ENCODE measurements around the gene MYL2. TPM values are rescaled to one million over a fixed set of nuclear protein-coding genes. Genes with fewer than 3 reads are reported as not detected.
"Not testable (repeated sequence)": the region's sequence is repeated elsewhere in the genome, so short reads cannot be mapped to it uniquely, and the experiment has no call there.

Gene MYL2, protein sequence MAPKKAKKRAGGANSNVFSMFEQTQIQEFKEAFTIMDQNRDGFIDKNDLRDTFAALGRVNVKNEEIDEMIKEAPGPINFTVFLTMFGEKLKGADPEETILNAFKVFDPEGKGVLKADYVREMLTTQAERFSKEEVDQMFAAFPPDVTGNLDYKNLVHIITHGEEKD
- 1 to 10 TPM in 2 of 3 donors, not detected in 1; 1.5 to 6.4 TPM for polyA plus RNA-seq (ENCODE audit: insufficient read length in 3 of 3)

DNA sequence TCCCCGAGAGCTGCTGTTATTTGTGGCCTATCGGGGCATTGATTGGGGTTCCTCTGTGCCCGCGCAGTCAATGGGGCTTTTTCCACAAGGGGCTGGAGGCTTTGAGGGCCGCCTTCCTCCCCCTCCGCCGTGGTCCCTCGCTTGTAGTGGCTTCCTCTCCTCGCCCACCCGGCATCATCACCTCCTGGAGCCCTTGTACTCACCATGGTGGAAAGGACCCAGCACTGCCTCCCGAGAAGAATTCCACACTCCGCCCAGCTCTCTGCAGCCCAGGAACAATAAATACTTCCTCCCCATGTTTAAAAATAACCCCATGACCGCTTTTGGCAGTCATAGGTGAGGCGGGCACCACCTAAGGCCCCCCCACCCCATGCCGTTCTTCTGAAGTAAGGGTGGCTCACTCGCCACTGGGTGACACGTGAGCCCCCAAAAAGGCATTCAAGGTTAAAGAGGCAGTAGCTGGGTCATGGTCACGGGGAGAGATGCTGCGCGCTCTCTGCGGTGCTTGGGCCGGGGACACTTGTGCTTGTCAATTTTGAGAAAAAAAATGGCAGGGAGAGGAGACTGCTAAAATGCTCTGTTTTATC is at the start of gene MYL2:
MYL2 (minus strand) TSS at position 256 of the 587 bp plus-strand sequence; CDS start at position 206, 50 bp downstream.
- no peak for DNase-seq (ENCODE audit: low read depth in 3 of 3, low spot score in 2 of 3)

DNA sequence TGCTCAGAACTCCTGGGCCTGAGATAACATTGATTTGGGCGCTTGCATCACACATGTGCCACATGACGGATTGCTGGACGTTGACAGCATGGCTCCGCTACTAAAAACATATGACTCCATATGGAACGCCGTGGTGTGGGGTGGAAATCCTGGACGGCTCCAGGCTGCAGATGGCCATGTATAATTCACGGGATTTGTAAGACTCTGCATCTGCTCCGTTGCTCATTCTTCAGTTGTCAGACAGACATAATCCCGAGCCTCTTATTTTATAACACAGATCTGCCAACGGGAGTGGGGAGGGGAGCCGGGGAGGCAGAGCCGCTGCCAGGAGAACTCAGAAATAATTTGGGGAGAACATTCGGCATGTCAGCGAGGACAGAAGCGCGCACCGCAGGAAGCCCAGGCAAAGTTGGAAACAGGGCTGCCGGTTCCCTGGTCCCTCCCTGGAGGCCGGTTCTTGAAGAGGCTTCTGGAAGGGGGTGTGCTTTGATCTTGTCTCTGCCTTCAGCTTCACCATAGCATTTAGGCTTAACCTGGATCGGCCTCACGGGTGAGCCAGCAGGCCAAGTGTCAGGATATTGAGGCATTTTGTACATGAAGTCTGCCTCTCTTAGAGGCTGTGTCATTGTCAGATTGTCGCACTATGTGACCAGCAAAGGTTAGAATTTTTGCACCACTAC is 45.8 kb upstream of the MYL2 start:
- no peak for DNase-seq (ENCODE audit: low read depth in 3 of 3, low spot score in 2 of 3)

DNA sequence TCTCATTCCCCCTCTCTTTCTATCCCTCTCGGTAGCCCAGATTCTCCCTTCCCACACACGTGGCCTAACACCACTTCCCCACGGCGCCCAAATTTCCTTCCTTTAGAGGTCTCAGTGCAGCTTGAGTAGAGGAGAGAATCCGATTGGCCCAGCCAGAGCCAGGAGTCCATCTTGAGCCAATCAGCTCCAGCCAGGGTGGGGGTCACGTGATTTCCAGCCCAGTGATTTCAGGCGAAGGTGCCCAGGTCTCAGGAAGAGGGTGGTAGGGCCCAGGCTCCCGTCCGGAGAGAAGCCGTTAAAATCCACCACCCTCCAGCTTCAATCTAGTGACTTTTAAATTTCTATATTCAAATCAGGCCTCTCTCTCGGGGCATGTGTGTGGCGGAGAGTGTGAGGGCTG is 45.2 kb upstream of the MYL2 start:
- no peak for DNase-seq (ENCODE audit: low read depth in 3 of 3, low spot score in 2 of 3)

DNA sequence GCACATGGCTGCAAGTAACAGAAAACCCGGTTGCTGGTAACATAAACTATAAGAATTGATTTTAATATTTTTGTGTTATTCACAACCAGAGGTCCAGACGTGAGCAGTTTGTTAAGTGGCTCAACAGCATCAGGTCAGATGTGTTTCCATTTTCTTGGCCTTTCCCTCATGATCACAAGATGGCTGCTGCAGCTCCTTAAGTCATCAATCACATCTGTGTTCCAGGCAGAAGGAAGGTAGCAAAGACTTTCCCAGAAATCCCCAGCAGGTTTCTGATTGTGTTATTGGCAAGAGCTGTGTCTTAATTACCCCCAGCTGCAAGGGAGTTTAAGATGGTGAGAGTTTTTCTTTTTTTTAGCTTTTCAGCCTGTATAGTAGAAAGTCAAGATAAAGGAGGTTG is 40.4 kb upstream of the MYL2 start:
- DNase-seq (ENCODE audit: low read depth in 3 of 3, low spot score in 2 of 3), result no peak

DNA sequence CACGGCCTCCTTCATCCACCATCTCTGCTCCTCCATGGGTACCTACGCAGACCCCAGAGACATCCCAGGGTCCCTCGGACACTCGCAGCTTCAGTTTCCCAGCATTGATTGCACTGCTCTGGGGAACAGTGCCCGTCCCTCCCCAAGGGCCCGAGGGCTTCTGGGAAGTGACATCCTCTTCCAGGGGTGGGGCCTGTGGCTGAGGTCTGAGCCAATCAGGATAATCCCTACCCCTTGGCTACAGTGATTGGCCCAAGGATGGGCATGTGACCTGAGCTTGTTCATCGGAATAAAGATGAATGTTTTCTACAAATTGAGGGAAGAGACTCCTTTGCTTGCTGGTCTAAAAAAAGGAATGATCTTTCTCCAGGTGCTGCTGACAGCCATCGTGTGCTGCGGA is 37.3 kb upstream of the MYL2 start:
- DNase-seq (ENCODE audit: low read depth in 3 of 3, low spot score in 2 of 3), result no peak

DNA sequence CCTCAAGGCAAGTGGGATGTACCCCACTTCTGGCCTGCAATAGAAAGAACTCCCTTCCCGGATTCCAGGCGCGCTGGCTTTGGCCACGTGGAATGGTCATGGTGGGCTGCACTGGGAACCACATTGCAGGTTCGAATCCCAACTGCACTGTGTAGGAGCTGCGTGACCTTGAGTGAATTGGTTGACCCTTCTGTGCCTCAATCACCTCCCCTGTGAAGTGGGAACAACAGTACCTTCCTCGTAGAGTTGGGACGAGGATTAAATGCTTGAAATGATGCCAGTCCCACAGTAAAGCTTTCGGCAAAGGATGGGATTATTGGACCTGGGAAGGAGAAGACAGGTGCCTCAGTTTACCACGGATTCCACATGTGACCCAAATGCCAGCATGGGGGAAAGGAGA is 36.8 kb upstream of the MYL2 start:
- no peak for DNase-seq (ENCODE audit: low read depth in 3 of 3, low spot score in 2 of 3)

DNA sequence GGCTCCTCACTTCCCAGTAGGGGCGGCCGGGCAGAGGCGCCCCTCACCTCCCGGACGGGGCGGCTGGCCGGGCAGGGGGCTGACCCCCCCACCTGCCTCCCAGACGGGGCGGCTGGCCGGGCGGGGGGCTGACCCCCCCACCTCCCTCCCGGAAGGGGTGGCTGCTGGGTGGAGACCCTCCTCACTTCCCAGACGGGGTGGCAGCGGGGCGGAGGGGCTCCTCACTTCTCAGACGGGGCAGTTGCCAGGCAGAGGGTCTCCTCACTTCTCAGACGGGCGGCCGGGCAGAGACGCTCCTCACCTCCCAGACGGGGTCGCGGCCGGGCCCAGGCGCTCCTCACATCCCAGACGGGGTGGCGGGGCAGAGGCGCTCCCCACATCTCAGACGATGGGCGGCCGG is 30.5 kb upstream of the MYL2 start:
- DNase-seq (ENCODE audit: low read depth in 3 of 3, low spot score in 2 of 3), result not testable (repeated sequence)

DNA sequence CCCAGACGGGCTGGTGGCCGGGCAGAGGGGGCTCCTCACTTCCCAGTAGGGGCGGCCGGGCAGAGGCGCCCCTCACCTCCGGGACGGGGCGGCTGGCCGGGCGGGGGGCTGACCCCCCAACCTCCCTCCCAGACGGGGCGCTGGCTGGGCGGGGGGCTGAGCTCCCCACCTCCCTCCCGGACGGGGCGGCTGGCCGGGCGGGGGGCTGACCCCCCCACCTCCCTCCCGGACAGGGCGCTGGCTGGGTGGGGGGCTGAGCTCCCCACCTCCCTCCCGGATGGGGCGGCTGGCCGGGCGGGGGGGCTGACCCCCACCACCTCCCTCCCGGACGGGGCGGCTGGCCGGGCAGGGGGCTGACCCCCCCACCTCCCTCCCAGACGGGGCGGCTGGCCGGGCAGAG is 30.1 kb upstream of the MYL2 start:
- not testable (repeated sequence) for DNase-seq (ENCODE audit: low read depth in 3 of 3, low spot score in 2 of 3)

DNA sequence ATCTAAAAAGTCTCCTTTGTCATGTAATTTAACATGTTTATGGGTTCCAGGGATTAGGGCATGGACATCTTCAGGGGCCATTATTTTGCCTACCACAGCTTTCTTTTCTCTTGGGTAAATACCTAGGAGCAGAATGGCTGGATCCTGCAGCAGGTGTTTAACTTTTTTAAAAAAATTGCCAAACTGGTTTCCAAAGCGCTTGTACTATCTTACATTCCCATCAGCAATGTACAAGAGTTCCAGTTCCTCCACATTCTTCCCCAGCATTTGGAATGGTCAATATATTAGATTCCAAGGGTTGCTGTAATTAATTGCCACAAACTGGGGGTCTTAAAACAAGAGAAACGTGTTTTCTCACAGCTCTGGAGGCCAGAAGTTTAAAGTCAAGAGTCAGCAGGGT is 27.7 kb upstream of the MYL2 start:
- DNase-seq (ENCODE audit: low read depth in 3 of 3, low spot score in 2 of 3), result no peak

DNA sequence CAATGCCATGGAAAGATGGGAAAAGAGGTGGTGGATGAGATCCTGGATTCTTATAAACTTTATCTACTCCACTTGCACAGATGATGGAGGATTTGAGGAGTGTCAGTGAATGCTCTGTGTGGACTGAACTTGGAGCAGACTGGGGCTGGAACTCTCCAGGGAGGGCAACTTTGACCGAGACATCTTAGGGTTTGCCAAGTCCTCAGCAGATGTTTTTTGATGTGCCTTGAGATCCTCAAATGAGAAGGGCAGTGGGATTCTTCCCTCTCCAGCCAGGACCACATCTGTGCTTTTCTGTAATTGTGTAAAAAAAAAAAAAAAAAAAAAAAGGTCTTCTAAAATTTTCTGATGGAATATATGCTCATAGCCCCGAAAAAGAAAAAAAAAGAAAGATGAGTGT is 23.0 kb upstream of the MYL2 start:
- DNase-seq (ENCODE audit: low read depth in 3 of 3, low spot score in 2 of 3), result no peak

DNA sequence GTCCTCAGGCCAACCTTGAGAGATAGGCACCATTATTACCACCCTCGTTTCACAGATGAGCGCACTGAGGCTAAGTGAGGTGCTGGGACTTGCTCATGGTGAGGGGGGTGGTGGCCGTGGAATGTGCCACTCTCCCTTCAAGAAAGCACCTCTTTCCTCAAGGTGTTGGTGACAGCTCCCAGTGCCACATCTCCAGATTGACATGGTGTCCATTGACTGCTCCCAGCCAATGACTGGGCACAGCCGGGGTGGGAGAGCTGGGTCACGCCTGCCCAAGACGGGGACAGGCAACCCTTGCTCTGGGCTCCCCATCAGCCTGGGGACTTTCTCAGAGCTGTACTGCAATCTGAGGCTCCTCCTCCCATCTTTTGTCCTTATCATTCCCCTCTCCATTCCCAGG is 21.0 kb upstream of the MYL2 start:
- no peak for DNase-seq (ENCODE audit: low read depth in 3 of 3, low spot score in 2 of 3)

DNA sequence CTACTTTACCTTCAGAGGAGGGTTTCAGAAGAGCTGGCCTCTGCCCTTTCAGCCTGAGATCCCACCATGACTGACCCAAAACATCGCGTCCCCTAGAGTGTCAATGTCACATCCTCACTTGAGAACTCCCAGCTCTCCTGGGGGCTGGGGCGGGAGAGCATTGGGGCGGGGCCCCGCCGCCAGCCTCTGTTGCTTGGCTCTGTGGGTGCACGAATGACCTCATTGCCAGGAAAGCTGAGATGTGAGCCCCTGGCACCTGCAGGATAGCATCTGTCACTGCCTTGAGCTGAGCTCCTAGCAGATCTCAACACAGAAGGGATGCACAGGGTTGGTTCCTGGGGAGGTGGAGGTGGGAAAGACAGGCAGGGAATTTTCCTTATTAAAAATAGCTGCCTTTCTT is 20.6 kb upstream of the MYL2 start:
- no peak for DNase-seq (ENCODE audit: low read depth in 3 of 3, low spot score in 2 of 3)

DNA sequence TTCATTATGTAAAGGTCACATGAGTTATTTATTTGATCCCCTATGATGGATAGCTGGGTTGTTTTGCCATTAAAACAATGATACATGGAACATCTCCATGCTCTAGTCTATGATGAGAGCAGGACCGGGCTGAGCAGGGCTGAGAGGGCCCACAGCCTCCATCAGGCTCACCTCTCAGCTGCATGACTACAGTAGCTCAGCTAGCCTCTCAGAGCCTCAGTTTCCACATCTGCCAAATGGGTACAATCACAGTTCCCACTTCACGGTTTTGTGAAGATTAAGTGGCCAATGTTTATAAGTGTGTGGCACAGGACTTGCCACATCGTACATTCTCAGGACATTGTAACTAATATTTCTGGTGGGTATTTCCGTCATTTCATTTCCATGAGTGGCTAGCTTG is 19.9 kb upstream of the MYL2 start:
- DNase-seq (ENCODE audit: low read depth in 3 of 3, low spot score in 2 of 3), result no peak

DNA sequence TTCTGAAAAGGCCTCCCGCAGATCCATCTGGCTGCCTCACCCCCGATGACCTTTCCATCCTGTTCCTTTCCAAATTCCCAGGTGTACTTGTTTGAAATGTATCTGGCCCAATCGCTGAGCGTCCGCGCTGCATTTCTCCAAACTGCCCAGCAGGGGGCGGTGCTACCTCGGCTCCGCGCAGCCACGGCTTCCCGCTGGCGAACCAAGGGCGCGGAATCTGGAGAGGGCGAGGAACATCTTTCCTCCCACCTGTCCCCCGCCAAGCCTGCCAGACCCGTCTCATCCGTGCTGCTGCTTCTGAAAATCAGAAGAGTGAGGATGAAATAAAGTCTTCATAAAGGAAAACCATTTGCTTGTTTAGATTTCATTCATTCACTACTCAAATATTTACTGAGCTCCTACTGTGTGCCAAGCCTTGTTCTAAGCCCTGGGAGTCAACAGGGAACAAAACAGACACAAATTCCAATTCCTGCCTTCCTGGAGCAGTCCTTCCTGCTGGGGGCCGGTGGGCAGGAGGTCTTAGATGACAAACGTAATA is 16.8 kb upstream of the MYL2 start:
- peak; percentile 13 to 31 (median 14) for DNase-seq (ENCODE audit: low read depth in 3 of 3, low spot score in 2 of 3)

DNA sequence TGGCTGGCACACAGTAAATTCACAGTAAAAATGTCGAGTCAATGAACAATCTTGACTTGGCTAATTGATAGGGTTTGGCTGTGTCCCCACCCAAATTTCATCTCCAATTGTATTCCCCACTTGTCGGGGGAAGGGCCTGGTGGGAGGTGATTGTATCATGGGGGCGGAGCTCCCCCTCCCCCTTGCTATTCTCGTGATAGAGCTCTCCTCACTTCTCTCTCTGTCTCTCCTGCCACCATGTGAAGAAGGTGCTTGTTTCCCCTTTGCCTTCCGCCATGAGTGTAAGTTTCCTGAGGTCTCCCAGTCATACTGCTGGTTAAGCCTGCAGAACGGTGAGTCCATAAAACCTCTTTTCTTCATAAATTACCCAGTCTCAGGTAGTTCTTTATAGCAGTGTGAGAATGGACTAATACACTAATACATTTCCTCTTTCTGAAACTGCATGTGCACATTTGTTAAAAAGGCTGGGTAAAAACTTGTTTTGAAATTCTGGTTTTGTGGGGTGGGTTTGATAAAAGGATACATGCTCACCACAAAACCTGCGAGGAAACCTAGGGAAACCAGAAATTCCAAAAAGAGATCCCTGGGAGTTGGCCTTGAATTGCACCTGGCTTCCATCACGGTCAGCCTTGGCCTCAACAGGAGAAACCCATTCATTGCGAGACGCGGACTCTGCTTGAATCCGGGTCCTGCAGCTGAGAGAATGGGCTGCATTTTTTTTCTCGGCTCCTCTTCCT is 16.2 kb upstream of the MYL2 start:
- no peak for DNase-seq (ENCODE audit: low read depth in 3 of 3, low spot score in 2 of 3)

DNA sequence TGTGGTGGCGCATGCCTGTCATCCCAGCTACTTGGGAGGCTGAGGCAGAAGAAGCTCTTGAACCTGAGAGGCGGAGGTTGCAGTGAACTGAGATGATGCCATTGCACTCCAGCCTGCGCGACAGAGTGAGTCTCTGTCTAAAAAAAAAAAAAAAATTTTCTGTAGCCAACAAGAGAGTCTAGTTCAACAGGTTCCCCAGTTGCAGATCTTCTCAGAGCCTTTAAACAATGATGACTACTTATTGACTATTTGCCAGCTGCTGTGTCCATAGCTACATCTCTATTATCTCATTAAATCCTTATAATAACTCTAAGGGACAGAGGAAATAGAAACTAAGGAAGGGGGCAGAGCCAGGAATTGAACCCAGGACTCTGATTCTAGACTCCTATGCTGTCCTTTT is 15.2 kb upstream of the MYL2 start:
- DNase-seq (ENCODE audit: low read depth in 3 of 3, low spot score in 2 of 3), result no peak

DNA sequence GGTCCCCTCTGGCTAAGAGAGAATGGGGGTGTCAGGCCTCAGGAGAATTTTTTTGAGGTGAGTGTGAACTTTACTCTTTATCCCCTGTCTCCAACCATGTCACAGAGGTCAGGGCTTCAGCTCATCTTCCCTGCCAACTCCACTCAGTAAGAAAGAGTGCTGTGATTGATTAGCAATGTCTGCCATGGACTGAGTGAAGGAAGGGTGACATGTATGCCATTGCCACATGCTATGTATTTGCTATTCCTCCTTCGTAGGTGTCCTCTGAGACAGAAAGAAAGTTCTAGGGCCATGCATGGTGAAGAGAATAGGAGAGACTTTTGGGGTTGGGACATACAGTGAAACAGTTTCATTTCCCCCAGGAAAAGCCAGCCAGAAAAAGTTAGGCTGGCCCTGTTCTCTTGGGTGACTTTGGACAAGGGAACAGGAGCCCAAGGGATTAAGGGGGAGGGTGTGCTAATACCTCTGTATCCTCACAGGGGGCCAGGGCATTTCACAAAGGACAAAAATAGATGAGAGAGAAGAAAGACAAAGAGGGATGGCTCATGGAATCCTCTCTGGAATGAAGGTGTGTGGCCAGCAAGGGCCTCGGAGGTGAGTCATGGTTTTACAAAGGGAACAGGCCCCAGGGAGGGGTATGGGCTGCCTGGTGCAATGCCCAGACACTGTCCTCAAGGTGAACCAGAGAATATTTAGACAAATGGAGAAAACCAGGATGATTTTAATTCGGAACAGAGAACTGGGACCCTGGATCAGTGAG is 13.9 kb upstream of the MYL2 start:
- no peak for DNase-seq (ENCODE audit: low read depth in 3 of 3, low spot score in 2 of 3)

DNA sequence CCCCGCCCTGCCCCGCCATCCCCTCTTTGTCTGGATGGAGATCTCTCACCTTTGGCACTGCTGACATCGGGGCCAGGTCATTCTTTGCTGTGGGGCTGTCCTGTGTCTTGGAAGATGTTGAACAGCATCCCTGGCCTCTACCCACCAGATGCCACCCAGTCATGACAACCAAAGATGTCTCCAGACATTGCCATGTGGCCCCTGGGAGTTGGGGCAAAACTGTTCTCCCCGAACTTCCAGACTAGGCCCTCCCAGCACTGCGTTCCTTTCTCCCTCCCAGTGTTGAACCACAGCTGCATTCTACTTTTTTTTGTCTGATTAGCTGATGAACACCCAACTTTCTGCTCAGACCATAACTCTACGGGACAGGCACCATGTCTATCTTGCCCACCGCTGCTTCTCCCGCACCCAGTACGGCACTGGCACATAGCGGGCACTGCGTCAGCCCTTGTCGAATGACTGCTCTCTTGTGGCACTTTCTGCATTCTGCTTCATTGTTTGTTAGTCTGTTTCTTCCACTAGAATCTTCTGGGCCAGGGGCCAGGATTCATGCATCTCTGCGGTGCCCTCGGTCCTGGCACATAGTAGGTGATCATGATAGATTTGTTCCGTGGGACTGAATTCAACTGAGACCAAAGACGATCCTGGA is 13.1 kb upstream of the MYL2 start:
- no peak for DNase-seq (ENCODE audit: low read depth in 3 of 3, low spot score in 2 of 3)

DNA sequence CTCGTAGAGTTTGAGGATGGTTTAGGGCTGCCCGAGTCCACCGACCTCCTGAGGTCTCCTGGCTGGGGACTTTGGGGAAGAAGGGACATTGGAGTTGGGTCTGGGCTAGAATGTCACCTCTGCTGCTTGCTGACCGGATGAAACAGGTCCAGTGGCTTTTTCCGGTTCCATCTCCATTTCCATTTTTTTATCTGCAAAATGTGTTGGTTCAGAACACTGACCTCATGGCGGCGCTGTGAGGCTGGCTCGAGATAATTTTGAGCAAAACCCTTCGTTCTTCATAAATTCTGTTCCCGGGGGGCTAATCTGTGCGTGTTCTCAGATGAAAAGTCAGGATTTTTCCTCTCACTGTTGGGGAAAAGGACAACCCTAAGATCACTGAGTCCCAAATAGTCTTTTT is 11.7 kb upstream of the MYL2 start:
- no peak for DNase-seq (ENCODE audit: low read depth in 3 of 3, low spot score in 2 of 3)

DNA sequence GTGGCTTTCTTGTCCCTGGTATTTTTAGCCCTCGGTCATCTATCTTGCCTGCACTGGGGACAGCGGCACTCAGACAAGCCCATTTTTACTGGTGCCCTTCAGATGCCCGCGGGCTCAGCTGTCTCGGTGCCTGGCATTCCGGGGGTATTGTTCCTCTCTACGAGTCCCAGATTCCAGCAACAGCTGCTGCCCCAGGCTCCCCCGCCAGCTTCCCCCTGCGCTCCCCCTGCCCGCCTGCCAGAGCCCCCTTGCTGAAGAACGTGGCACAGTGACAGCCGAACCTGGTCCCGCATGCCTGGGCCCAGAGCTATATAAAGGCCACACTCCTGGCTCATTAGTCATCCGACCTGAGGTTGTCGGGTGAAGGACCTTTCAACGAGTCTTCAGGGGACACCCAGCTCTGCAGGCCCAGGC is 10.9 kb upstream of the MYL2 start:
- DNase-seq (ENCODE audit: low read depth in 3 of 3, low spot score in 2 of 3), result no peak
